Hepatocyte (in vitro differentiated cells): Measurements from ENCODE around the gene KSR2.

ENCODE experiments used
- CTCF ChIP-seq: fragments of 200-600 bp; sonication (generic); IDR thresholded peaks from 2 replicates; pipeline ENCODE4 v1.5.1; 2016; ENCODE audit warnings: antibody characterized with exemption, mild to moderate bottlenecking; ENCODE audit not compliant: poor library complexity
- EZH2 ChIP-seq: fragments of 200-600 bp; sonication (generic); IDR thresholded peaks from 2 replicates; pipeline ENCODE4 v1.6.1; 2016; ENCODE audit warnings: antibody characterized with exemption, mild to moderate bottlenecking, borderline replicate concordance
- EZH2phosphoT487 ChIP-seq: fragments of 200-600 bp; sonication (generic); IDR thresholded peaks from one replicate; pipeline ENCODE4 v1.6.1; 2018; ENCODE audit warnings: antibody characterized with exemption, mild to moderate bottlenecking, low read depth, moderate library complexity; ENCODE audit not compliant: unreplicated experiment, severe bottlenecking

GRCh38 chr12:117629454-117629853, 339.3 kb downstream of the KSR2 start:
- no peak for TF ChIP-seq CTCF
- TF ChIP-seq EZH2 = no peak
- no peak for TF ChIP-seq EZH2phosphoT487
